Activated CD8-positive, alpha-beta memory T cell treated with anti-CD3 and anti-CD28 coated beads, Interleukin-2, amount 50 U/mL, for 4 hours (primary cell): ENCODE data around the gene PSMG4.

ENCODE experiments used
- DNase-seq: peaks from one replicate; pipeline ENCODE4 v3.0.0-alpha.2; 2020

PSMG4 gene

DNA sequence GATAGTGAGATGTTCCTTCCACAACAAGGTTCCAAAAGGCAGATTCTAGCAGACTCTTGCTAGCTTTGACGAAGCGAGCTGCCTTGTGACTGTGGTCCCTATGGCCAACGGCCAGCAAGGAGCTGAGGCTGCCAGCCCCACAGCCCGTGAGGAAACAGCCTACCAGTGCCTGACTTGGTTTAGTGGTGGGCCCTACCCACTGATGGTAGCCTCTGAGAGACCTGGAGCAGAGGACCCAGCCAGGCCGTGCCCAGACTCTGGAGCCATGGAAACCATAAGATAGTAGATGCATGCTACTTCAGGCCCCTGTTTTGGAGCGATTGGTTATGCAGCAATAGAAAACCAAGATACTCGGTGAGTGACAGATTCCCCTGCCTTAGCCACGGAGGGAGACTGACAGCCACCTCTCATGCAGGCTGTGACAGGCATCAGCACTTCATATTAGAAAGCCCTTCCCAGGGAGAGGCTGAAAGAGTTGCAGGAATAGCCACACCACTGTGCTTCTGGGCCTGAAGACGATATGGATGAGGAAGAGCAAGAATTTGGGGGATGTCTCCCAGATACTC lies 19.2 kb downstream of the PSMG4 start:
- DNase-seq, result no peak

DNA sequence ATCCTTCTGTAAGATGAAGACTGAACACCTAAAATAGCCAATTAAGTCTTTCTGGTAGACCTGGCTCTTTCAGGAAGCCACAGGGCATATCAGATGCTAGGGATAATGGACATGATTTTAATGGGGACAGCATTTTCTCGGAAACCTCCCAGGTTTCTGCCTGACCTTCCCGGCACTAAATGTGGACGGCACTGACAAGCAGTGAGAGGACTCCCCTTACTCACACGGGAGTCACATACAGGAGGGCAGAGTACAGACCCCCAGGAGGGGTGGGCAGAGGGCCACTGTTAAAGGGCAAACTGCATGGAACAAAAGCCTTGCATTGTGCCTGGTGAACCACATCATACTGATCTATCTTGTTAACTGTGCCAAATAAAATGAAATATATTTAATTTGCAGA lies 19.9 kb downstream of the PSMG4 start:
- DNase-seq, result no peak

DNA sequence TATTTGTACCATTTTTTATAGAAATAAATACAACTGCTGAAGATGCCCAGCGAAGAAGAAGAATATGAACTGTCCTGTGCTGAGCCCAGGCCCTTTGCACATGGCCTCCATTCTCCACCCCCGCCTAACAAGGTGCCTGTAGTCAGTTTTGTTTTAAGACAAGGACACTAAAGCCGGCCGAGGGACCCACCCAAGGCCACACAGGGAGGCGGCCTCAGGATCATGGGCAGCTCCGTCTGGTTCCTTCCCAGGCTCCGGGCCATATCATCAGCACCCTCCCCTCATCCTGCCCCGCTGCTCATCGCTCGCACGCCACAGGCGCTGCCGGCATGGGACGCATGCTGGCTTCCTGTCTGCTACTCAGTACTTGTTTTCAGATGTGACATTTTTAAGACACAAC lies 21.3 kb downstream of the PSMG4 start:
- DNase-seq, result no peak

DNA sequence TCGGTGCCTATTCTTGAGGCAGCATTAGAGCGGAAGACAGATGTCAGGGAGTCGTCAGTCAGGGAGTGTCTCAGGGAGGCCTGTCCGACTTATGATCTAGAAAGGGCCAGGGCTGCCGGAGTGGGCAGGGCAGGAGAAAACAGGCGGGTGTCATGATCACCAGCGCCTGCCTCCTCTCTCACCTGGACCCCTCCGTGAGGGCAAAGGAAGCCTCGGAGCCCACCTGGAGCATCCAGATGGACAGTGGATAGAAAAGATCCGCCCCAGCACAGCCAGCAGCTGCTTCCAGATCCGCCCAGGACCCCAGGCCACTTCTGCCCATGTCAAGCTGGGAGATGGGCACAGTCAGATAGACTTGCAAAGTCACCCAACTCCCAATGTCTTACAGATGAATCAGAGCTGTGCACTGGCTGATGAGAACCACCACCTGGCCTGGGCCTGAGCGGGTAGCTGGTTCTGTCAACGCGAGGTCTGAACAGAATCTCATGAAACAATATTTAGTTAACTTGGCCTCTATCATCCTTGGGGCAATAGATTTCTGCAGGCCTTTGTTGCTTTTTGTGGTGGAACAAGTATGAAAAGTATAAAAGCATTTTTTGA lies 22.2 kb downstream of the PSMG4 start:
- no peak for DNase-seq

DNA sequence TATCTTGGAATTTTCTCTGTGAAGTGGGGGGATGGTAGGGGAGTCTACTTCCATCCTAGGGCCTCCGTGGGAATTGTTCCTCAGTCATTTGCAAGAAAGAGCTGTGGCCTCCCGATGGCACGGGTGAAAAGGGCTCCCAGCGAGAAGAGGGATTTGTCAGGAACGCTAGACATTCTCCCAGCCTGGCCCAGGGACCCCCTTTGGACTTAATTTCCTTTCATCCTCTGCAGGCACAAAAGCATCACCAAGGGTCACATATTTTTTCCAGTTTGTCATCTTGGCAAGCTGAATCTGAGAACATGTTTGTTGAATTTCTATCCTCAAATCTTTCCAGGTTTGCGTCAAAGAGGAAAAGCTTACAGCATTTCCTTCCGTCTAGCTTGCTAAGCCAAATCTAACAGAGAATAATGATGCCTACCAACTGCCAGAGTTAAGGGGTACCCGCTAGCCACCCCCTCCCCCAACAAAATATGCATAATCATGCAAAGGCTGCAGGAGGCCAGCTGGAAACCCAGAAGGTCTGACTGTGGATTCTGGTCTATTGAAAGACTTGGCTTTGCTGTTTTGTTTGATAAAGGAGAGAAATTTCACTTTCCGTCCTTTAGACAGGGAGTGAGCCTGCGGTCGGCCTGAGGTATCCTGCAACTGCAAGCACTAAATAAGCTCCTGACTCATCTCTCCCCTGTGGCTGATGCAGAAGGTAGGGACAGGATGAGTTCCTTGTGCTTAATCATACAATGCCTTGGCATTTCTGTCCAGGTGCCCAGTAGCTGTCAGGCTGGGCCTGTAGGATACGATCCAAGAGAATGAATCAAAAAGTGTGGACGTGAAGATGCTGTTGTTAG lies 23.1 kb downstream of the PSMG4 start:
- no peak for DNase-seq

DNA sequence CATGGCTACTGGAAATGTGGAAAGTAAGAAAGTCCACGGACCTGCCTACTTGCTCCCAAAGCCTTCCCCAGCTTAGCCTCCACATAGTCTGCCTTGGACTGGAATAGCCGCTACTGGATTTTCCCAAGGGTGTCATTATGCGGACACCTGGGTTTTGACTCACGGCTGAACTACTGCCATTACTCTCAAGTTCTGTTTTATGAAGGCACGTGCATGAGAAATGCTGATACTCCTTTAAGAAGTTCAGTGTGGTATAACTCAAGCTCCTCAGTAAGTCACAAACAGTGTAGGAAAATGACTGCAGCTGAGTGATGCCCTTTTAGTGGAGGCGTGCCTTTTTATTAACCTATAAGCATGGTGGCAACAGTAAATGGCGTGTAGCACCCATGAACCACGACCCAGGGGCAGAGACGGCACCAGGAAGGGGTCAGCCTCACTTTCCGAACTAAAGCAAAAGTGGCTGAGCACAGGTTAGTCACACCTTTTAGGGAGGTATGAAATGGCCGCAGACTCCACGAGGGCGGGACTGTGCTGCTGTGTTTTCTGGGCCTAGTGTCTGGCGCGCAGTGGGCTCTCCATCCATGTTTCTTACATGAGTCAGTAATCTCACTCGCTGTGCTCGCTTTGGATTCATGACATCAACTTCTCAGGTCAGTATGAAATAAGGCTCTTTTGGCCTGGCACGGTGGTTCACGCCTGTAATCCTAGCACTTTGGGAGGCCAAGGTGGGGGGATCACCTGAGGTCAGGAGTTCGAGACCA lies 23.9 kb downstream of the PSMG4 start:
- DNase-seq, result no peak

DNA sequence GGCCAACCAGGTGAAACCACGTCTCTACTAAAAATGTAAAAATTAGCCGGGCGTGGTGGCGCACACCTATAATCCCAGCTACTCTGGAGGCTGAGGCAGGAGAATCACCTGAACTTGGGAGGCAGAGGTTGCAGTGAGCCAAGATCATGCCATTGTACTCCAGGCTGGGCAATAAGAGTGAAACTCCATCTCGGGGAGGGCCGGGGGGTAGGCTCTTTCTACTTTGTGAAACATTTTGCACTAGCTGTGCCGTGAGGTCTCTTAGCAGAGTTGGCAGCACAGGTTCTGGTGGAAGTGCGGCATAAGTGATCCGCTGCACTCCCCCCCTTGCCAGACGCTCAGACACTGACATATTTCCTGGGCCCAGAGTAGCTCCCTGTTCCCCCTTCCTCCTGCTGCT lies 24.5 kb downstream of the PSMG4 start:
- DNase-seq, result no peak

DNA sequence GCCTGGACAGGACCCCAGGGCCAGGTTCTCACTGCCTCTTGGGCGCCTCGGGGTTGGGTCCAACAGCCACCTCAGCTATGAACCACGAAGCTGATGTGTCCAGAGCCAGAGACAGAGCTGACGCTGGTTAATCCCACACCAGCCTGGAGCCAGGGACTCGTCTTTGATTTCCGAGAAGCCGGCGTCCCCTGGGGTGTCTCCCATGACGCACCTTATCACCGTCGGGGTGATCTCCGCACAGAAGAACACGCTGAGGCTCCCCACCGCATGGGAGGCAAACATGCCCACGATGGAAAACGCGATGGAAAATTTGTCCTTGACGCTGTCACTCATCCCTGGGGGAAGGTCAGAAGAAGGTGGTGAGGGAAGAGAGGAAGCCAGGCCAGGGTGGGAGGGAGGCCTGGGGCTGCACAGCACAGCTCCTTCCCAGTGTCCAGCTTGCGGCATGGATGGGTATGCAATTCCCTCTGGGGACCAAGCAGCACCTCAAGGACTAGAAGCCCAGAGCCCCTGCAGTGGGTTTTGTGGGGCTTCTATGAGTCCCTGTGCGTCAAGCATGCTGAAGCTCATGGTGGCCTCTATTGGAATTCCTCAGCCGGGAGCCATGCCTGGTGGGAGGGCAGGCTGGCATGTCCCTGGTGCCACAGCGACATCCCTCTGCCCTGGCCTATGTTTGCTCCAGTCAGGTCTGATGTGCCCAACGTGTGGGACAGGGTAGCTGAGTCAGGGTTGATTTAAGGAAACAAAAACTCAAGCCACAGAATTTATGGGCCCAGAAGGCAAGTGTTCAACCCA lies 25.1 kb downstream of the PSMG4 start:
- DNase-seq, result no peak

DNA sequence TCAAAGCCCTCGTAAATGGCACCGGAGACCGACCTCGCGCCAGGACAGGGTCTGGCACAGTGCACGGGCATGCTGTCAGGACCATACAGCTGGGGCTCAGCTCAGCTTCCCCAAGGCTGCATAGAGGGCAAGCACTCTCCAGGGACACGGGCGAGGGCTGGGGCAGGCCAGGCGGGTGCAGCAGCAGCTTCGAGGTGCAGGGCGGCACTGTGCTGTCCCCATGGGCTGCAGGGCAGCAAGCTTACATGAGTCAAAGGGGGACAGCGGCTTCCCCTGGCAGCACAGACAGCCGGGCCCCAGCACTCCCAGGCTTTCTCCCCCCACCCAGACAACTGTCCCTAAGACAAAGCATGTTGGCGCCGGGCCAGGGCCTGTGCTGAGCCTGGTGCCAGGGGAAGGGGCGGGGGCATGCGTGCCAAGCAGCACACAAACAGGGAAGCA lies 25.7 kb downstream of the PSMG4 start:
- no peak for DNase-seq

DNA sequence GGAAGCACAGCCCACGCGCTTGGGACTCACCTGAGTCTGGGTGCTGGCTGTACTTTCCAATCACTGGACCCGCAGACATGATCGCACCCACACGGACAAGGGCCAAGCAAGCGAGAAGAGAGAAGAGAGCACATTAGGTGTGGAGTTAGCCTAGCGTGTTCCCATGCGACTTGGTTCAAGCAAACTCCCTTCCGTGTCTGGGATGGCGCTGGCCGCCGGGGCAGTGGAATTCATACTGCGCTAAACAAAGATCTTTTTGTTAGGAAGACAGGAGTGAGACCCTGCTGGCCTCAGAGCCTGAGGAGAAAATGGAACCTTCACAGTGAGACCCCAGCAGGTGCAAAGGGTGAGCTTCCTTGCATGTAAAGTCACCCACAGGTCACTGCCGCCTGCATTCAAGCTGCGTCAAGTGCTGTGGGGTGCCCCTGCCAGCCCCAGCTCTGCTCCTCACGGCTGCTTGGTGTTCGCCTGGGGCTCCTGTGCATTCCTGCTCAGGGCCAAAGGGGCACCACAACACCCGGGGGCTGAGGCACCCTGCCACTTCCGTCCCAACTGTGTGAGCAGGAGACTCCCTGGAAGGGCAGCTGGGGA lies 26.4 kb downstream of the PSMG4 start:
- no peak for DNase-seq

DNA sequence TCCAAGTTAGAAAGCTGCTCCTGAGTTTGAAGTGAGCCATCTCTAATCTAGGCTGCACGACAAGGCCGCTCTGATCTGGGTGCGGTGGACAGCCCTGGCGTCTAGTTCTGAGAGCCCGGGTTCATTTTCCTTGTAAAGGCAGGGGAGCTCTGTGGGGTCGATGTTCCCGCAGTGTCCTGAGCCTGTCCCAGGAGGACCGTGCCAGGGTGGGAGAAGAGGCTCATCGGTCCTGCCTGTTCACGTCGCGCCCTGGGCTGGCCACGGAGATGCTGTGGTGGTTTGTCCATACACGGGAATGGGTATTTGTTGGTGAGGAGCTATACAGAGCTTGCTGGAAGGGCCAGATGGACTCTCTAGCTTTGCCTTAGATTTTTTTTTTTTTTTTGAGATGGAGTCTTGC lies 27.0 kb downstream of the PSMG4 start:
- DNase-seq, result no peak

DNA sequence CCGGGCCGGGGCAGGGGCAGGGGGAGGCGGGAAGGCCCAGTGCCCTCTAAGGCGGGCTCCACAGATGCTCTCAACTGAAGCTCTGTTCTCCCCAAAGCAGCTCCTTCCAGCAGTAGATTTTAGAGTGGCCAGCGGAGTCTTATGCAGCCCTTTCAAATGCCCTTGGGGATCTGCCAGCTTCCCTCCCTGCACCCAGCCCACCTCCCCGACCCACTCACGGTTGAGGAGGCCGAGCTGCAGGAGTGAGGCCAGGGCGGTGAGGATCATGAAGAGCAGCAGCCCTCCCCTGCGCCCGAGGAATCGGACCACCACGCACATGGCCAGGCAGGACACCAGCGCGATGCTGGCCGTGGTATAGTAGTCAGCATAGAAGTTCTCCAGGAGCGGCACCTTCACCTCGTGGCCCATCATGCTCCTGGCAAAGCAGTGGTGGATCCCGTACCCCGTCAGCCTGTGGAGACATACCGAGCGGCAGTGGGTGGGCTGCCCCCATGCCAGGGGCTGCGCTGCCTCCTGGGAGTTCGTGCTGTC lies 28.0 kb downstream of the PSMG4 start:
- no peak for DNase-seq

DNA sequence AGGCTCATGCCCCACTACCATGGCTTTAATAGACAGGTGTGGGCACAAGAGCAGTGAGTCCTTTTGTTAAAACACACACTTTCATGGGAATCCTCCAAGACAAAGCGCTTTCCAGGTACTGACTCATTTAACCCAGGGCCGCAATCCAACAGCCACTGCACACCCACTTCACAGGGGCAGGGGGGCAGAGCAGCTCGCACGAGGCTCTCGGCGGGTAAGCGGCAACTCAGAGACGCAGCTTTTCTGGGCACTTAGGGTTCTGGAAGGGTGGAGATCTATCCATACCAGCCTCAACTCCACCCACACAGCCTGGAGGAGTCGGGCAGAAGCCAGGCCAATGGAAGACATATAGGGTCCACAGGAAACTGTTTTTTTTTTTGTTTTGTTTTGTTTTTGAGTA lies 28.6 kb downstream of the PSMG4 start:
- no peak for DNase-seq

DNA sequence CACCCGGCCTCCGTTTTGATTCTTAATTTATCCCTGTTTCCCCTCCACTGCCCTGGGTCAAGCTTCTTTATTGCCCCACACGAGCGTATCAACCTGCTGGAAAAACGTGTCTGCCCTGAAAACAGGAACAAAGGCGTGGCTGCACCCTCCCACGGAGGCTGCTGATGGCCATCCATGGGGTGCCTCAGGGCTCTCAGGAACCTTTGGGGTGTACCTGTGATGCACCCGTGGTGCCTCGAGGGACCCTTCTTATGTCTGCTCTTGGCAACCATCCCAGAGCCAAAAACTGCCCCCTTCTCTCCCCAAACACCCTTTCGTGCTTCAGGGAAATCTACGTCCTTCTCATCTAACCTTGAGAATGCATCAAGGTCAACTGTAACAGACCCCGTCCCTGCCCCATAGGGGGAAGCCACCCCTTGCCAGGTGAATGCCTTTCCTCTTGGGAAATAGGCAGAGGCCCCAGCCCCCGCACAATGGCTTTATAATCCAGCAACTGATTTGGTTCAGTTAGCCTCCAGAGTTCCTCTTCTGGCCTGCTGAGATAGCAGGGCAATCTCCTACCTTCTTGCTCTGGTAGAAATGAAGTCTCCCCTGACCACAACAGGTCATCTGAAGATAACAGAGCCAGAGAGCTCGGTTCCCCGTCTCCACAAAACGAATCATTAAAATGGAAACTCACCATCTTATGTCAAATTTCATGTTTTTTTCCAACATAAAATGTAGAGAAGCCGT lies 29.4 kb downstream of the PSMG4 start:
- DNase-seq, result no peak

DNA sequence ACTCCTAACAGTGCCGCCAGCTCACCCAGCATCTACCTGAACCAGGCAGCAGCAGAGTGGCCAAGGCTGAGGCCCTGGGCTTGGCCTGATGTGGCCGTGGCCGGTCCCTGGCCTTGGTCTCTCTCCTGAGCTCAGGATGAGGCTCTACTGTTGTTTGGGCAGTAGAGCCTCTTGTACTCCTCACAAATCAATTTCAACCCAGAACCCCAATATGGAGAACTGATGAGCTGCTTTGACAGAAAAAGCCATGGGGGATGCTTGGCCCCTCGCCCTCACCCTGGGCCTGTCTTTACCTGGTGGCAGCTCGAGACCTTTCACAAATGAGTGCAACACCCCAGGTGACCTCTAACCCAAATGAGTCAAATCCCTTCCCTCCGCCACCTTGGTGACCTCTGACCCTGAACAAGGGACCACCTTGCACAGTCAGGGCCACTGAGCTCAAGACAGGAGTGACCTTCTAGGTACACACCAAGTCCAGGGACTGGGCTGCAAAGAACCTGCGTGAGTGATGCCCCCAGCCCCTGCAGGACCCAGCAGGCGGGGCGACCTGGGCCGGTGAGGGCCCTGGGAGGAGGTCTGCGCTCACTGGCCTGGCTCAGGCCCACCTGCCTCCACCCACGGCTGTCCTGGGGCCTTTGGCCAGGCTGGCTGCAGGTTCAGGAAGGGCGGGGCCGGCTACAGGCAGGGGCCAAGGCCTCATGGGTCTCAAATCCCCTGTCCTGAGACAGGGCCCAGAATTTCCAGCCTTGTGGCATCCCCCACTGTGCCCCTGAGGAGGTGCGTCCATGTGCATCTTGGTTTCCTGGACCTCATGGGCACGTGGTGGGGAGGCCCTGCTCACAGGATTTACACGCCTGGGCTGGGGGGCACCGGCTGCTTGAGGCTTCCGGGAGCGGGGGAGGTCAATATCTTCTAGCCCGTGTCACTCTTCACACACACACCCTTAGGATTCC lies 30.2 kb downstream of the PSMG4 start:
- no peak for DNase-seq

DNA sequence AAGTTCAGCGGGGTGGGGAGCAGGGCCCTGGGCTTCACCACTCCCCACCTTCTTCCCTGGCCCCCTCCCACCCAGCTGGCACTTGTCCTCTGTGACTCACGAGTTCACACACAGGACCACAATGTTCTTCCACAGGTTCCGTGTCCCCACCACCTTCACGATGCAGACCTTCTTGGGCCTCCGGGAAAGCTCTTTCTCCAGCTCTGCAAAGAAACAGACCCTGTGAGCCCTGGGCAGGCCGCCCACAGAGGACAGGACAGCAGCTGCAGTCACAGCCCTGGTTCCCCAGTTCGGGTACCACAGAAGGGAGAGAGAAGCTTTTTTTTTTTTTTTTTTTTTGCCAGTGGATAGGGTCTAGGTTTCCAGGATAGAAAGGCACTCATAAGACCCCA lies 30.9 kb downstream of the PSMG4 start:
- DNase-seq, result no peak

DNA sequence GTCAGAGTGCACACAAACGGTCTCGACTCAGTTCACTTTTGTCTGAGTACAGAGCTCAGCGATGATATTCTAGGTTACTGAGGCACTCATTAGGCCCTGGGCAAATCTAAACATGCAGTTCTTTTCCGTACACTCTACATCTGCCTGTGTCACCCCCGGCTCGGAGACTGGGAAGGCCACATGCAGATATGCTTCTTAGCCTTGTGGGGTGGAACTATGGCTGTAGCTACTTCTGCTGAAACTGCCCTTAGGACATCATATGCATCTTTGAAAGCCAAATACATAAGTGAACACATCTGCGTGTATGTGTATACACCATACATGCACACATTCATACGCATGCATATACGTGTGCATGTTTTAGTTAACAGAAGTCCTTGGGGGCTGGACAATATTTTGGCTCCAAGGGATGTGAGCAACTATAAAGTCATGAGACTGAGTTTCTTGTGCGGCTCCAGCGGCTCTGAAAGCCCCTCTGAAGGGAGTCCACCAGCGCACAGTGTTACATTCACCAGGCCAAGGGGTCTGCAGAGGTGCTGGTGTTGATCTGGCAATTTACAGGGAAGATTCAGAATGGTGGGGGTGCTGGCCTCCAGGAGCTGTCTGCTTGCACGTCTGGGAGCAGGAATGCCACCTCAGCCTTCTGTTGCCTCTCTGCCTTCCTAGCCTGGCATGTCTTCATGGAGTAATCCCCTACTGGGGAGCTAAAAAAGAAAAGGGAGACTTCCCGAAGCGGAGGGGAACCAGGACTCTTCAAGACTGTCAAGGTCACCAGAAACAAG lies 31.6 kb downstream of the PSMG4 start:
- no peak for DNase-seq

DNA sequence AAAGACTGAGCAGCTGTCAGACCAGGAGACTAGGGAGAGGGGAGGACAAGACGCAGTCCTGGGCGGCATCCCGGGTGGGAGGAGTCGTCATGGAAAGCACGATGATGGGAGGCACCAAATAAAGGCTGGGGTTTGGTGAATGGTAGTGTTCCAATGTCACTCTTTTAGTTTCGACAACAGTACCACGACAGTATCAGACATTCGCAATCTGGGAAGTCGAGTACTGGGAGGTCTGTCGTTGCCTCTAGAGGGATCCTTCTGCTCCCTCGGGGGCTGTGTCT lies 32.1 kb downstream of the PSMG4 start:
- no peak for DNase-seq

DNA sequence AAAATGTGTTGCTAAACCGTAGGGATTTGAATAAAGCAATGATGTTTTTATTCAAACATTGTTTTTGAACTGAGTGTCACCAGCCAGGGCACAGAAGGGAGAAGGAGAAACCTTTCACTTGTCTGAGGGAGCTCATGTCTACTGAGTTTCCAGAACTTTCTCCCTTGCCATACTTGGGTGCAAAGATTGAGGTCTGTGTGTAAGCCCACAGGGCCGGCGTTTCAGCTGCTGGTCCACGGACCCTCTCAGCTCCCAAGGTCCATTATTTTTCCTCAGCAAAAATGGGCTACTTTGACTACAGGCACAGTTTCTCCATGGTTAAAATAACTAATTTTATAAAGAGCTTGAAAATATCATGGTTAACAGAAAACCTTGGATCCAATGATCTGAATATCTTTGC lies 32.6 kb downstream of the PSMG4 start:
- no peak for DNase-seq

DNA sequence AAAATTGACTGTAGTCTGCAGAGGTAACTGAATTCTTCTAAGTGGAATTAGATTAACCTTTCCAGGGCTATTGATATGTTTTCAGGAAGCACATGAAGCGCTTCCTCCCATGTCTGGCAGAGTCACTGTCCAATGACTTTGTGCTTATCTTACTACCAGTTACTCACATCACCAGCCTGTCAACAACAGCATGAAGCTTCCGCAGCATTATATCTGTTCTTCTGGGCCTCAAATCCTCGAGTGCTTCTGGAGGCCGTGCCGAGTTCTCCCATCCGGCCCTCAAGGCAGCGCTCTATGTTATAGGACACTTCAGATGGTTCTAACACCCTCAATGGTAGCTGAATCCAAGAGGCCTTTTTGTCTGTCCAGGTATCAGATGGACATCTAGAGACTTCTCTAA lies 33.2 kb downstream of the PSMG4 start:
- no peak for DNase-seq
